Ectodermal cell (in vitro differentiated cells): ENCODE data around the gene ZNF407.

Source experiments
- H3K27ac ChIP-seq: 2 replicates; pipeline ENCODE4 v1.7.0; 2013; ENCODE audit warnings: mild to moderate bottlenecking, low read depth, low read length; ENCODE audit not compliant: insufficient read depth, poor library complexity, severe bottlenecking
- H3K27me3 ChIP-seq: 2 replicates; pipeline ENCODE4 v1.7.0; 2013; ENCODE audit warnings: mild to moderate bottlenecking, low read length; ENCODE audit not compliant: insufficient read depth, control insufficient read depth, poor library complexity, severe bottlenecking
- H3K36me3 ChIP-seq: one replicate; pipeline ENCODE4 v1.7.0; 2013; ENCODE audit warnings: low read length; ENCODE audit not compliant: control insufficient read depth, insufficient read depth
- H3K4me1 ChIP-seq: one replicate; pipeline ENCODE4 v1.7.0; 2013; ENCODE audit warnings: low read length; ENCODE audit not compliant: control insufficient read depth, insufficient read depth
- H3K4me3 ChIP-seq: 2 replicates; pipeline ENCODE4 v1.7.0; 2013; ENCODE audit warnings: low read depth, low read length, control low read depth; ENCODE audit not compliant: insufficient read depth
- H3K9me3 ChIP-seq: 2 replicates; pipeline ENCODE4 v1.7.0; 2013; ENCODE audit warnings: mild to moderate bottlenecking, low read length, moderate library complexity; ENCODE audit not compliant: control insufficient read depth
- WGBS, 2 experiments: methylation state at CpG; one replicate each; pipeline ENCODE4 v1.1.7; 2013; ENCODE audit warnings: missing lambda C conversion rate in 2 of 2; 5-methylcytosine and 5-hydroxymethylcytosine counted together

ZNF407 gene

DNA sequence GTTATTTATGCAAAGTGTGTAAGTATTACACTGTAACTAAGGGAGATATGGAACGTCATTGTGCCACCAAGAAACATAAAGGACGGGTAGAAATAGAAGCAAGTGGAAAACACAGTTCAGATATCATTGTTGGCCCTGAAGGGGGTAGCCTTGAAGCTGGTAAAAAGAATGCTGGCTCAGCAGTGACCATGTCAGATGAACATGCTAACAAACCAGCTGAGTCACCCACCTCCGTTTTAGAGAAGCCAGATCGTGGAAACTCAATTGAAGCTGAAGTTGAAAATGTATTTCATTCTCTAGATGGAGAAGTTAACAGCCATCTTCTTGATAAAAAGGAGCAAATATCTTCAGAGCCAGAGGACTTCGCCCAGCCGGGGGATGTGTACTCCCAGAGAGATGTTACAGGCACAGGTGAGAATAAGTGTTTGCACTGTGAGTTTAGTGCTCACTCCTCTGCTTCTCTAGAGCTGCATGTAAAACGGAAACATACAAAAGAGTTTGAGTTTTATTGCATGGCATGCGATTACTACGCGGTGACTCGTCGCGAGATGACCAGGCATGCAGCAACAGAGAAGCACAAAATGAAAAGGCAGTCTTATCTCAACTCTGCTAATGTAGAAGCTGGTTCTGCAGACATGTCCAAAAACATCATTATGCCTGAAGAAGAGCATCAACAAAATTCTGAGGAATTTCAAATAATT lies 36.1 kb downstream of the ZNF407 start:
- Histone ChIP-seq H3K27me3 (no peaks in the 10 kb centered on the region), H3K27ac (no peak overlapping the region), H3K36me3 (no peaks in the 10 kb centered on the region), H3K4me1 (no peaks in the 10 kb centered on the region), H3K4me3 (no peak overlapping the region), H3K9me3 (no peaks in the 10 kb centered on the region)
- WGBS, 2 experiments = 92 to 95% methylated on average over 13 of the region's 13 CpGs

DNA sequence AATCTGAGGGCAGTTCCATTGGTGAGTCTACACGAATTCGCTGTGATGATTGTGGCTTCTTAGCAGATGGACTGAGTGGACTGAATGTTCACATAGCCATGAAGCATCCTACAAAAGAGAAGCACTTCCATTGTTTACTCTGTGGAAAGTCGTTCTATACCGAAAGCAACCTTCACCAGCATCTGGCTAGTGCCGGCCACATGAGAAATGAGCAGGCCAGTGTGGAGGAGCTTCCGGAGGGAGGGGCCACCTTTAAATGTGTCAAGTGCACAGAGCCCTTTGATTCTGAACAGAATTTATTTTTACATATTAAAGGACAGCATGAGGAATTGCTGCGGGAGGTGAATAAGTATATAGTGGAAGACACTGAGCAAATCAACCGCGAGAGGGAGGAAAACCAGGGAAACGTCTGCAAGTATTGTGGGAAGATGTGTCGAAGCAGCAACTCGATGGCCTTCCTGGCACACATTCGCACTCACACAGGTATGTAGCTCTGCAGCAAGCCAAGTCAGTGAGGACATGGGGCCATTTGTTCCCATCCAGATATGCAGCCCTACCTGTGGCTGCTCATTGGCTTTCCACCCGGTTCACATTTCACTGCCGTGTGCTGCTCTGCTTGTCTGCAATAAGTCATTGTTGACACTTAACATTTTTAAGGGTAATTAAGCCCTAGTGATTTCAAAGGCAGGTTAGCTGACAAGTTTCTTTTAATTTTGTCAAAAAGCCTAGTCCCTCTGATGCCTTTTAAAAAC lies 37.7 kb downstream of the ZNF407 start:
- 92 to 95% methylated on average over 15 of the region's 15 CpGs for WGBS, 2 experiments

DNA sequence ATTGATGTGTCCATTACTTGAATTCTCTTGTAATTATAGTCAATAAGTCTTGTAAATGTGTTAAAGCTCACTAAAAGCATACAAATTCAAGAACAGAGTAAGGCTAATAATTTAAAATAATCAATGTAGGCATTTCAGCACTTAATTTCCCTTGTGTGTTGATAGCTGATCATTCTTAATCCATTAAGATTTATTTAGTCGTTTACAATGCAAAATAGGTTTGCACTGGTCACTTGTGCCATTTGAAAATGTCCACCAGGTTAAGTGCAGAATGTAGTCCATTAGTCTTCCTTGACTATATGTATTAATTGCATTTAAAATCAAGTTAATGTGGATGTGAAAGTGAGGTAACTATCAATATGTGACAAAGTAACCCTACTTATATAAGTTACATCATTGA lies 39.4 kb downstream of the ZNF407 start:
- WGBS, 2 experiments = 100% methylated on average over 1 of the region's 1 CpG; no CpG with 5 or more reads in 1 of the 2 experiments
- Histone ChIP-seq H3K36me3 (no peaks in the 10 kb centered on the region), H3K27me3 (no peaks in the 10 kb centered on the region), H3K9me3 (no peaks in the 10 kb centered on the region), H3K4me1 (no peaks in the 10 kb centered on the region), H3K27ac (no peak overlapping the region), H3K4me3 (no peak overlapping the region)

More for the DNA sequence above, 37.7 kb downstream of the ZNF407 start:
- H3K27me3 ChIP-seq = no peaks in the 10 kb centered on the region
- H3K4me3 ChIP-seq = no peak overlapping the region
- H3K27ac ChIP-seq = no peak overlapping the region
- no peaks in the 10 kb centered on the region for H3K4me1 ChIP-seq
- no peaks in the 10 kb centered on the region for H3K9me3 ChIP-seq
- H3K36me3 ChIP-seq = no peaks in the 10 kb centered on the region

DNA sequence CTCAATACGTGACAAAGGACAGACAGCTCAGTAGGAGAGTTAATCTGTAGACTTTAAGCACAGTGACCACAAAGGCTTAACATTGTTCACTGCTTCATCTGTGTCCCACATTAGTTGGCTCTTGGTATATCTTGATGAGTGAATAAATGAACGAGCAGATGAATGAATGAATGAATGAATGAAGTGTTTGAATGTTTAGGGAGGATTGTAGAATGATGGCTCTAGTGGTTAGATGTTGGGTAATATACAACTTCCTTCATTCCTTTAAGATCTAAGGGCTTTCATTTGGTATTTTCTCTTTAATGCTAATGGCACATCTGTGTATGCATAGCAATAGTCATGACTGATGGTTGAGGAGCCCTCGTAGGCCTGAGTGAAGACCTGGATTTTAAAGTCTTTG lies 40.5 kb downstream of the ZNF407 start:
- no peak overlapping the region for H3K27ac ChIP-seq
- no peaks in the 10 kb centered on the region for H3K4me1 ChIP-seq
- WGBS, 2 experiments = 77 to 83% methylated on average over 3 of the region's 3 CpGs
- H3K9me3 ChIP-seq = no peaks in the 10 kb centered on the region
- no peaks in the 10 kb centered on the region for H3K27me3 ChIP-seq
- no peak overlapping the region for H3K4me3 ChIP-seq
- no peaks in the 10 kb centered on the region for H3K36me3 ChIP-seq

DNA sequence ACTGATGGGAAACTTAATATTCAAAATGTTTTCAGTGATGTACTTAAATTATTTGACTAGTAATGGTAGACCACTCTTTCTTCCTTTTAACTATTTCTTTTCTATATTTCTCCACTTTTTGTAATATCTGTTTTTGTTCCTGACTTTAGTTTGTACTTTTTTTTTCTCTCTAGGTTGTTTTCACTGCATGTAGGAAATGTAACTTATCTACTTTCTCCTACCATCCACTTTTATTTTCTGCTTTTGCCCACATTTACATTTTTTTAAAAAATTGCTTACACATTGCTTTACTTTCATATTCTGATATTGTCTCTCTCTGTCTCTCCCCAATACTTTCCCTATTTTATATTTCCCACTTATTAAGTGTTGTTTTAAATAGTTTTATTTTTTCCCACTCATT lies 47.0 kb downstream of the ZNF407 start:
- Histone ChIP-seq H3K9me3 (no peaks in the 10 kb centered on the region), H3K27ac (no peak overlapping the region), H3K4me1 (no peaks in the 10 kb centered on the region), H3K36me3 (no peaks in the 10 kb centered on the region), H3K27me3 (no peaks in the 10 kb centered on the region), H3K4me3 (no peak overlapping the region)

DNA sequence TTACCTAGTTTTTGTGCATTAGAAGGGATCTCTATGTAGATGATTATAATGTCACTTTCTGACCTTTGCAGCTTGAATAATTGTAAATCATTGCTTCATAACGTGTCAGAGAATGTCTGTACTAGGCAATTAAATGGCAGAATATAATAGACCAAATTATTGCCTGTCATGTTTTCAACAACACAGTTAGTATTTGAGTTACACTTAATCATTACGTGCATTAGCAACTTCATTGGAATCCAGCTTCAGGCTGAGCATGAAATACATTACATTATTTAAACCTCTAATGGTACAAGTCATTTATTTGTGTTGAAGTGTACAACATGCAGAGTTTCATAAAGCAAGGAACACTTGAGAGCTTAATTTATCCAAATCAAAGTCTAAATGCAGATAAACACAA lies 48.0 kb downstream of the ZNF407 start:
- 88 to 100% methylated on average over 1 to 2 of the region's 2 CpGs for WGBS, 2 experiments
- H3K27me3 ChIP-seq = no peaks in the 10 kb centered on the region
- H3K36me3 ChIP-seq = no peaks in the 10 kb centered on the region
- H3K27ac ChIP-seq = no peak overlapping the region
- H3K4me3 ChIP-seq = no peak overlapping the region
- H3K4me1 ChIP-seq = no peaks in the 10 kb centered on the region
- H3K9me3 ChIP-seq = no peaks in the 10 kb centered on the region

DNA sequence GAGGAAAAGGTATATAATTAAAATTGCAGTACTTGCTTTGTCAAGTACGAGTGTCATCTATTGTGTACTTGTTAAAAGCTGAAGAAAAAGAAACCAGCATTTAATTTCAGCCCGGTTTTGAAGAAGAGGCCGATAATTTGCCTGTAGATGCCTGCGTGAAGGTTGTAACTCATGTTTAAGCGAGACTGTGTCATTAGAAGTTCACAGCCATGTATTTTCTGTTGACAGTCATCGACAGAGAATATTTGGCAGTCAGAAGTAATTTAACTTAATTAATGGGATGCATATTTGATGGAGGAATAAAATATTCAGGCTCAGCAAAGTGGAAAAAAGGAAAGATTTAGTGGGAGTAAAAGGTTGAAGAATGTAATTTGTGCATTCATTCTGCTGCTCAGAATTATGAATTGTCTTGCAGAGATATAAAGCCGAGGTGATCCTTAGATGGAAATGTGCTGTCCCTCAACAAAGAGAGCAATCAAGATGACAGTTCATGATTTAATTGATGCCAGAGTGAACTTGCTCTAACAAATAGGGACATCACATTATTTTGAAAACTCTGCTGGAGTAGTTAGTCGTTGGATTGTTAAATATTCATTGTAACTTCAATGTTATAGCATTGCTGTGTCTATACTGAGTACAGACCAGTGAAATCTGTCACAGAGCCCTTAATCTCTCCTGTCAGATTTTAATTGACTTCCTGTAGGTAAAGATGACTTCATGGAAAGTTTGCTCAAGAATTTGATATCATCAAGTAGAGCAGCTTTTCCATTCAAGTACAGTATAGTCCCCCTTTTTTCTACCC lies 53.9 kb downstream of the ZNF407 start:
- H3K4me1 ChIP-seq = no peaks in the 10 kb centered on the region
- no peaks in the 10 kb centered on the region for H3K9me3 ChIP-seq
- 87 to 91% methylated on average over 8 of the region's 8 CpGs for WGBS, 2 experiments
- H3K27me3 ChIP-seq = no peaks in the 10 kb centered on the region
- no peaks in the 10 kb centered on the region for H3K36me3 ChIP-seq
- no peak overlapping the region for H3K27ac ChIP-seq
- no peak overlapping the region for H3K4me3 ChIP-seq

DNA sequence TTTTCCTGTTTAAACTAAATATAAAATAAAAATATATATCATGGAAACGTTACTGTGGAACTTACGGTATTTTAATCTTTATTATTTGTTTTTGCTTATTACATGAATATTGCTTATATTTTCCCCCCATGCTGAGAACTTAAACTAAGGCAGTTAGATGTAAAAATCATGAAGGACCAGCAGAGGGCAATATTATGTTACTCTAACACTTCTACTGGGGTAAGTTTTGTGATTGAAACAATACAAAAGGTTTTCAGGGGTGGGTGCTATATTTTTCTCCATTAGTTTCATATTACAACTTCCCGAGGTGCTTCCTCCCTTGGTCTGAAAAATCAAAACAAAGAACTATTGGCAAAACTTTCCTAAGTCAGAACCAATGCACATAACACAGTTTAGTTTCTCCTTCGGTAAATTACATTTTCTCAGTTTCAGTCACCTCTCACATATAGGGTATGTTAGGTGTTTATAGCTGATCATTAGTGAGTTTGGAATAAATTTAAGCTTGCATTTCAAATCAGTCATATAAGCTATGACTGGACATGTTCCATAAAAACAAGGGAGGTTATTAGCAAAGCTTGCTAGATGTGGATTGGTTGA lies 54.8 kb downstream of the ZNF407 start:
- Histone ChIP-seq H3K4me1 (no peaks in the 10 kb centered on the region), H3K27me3 (no peaks in the 10 kb centered on the region), H3K4me3 (no peak overlapping the region), H3K36me3 (no peaks in the 10 kb centered on the region), H3K9me3 (no peaks in the 10 kb centered on the region), H3K27ac (no peak overlapping the region)
- 0 to 13% methylated on average over 1 of the region's 4 CpGs for WGBS, 2 experiments

DNA sequence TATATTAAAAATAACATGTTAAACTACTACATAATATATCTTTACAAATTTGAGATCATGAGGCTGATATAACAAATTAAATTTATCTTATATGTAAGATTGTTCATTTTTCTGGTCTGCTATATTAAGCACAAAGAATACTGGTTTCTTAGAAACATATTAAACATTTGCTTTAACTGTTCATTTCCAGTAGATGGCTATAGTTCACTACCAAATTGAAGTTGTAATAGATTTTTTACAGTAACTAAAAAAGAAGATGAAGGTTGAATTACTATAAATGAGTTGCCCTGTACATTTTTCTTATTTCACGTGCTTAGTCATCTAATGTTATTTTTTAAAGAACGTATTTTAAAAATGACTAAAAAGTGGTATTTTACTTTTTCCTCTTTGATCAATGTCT lies 57.0 kb downstream of the ZNF407 start:
- Histone ChIP-seq H3K27ac (no peak overlapping the region), H3K9me3 (no peaks in the 10 kb centered on the region), H3K4me3 (no peak overlapping the region), H3K27me3 (no peaks in the 10 kb centered on the region), H3K36me3 (no peaks in the 10 kb centered on the region), H3K4me1 (no peaks in the 10 kb centered on the region)
- 100% methylated on average over 1 of the region's 2 CpGs for WGBS, 2 experiments

DNA sequence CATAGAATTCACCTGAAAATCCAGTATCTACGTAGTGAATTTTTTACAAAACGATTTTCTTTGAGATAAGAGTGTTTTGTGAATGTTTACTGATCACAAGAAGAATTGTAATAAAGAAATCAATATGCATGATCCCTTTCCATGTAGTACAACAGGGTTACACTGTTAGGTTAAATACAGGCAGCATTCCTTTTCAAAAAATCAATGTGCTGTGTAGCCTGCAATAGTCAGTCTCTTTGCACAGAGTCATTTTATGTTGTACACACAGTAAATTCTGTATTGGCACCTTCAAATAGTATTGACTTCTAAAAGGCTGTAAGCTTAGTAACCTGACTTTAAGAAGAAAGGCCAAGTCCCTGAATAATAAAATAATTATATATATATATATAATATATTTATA lies 63.3 kb downstream of the ZNF407 start:
- WGBS, 2 experiments = 91% methylated on average over 2 of the region's 2 CpGs; no CpG with 5 or more reads in 1 of the 2 experiments
- Histone ChIP-seq H3K27me3 (no peaks in the 10 kb centered on the region), H3K9me3 (no peaks in the 10 kb centered on the region), H3K4me3 (no peak overlapping the region), H3K36me3 (no peaks in the 10 kb centered on the region), H3K27ac (no peak overlapping the region), H3K4me1 (no peaks in the 10 kb centered on the region)
